GM23248 (cell line): ENCODE measurements around the gene MAST1.

Experiments
- EZH2 ChIP-seq: fragments of 200-600 bp; sonication (generic); IDR thresholded peaks from 2 replicates; pipeline ENCODE4 v1.6.1; 2018; ENCODE audit warnings: antibody characterized with exemption, mild to moderate bottlenecking; ENCODE audit not compliant: insufficient read depth, poor library complexity, severe bottlenecking
- EZH2phosphoT487 ChIP-seq: fragments of 200-600 bp; sonication (generic); IDR thresholded peaks from 2 replicates; pipeline ENCODE4 v1.6.1; 2018; ENCODE audit warnings: antibody characterized with exemption, moderate library complexity, mild to moderate bottlenecking, low read depth; ENCODE audit not compliant: insufficient read depth

- TF ChIP-seq EZH2 (no peak), EZH2phosphoT487 (no peak)
Observed at GRCh38 chr19:12802267-12803106, 35.8 kb upstream of the MAST1 start.
